ENCODE results near the gene PLXNA4.

DNA sequence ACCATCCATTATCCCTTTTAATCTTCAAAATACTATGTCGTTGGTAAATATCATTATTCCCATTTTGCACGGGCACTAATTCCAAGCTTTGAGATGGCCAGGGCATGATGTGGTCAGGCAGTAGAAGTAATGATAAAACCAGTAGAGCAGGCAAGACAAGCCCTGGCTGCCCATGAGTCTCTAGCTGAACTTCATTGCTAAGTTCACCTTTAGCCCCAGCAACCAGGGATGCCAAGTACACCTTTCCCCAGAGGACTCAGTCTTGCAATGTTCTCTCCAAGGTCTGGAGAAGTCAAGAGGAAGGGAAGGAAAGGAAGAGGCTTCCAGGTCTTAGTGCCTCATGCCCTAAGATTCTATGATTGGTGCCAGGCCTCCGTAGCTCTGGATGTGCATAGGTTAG lies 203.2 kb downstream of the PLXNA4 start:
- TF ChIP-seq FOXA1 (IDR thresholded peaks at IDR 0.05) (no peak), TAF1 (conservative IDR thresholded peaks at IDR 0.05) (no peak), YY1 (IDR thresholded peaks at IDR 0.05) (no peak), HNF4G (IDR thresholded peaks at IDR 0.05) (no peak)
- TF ChIP-seq, protein P1, sequence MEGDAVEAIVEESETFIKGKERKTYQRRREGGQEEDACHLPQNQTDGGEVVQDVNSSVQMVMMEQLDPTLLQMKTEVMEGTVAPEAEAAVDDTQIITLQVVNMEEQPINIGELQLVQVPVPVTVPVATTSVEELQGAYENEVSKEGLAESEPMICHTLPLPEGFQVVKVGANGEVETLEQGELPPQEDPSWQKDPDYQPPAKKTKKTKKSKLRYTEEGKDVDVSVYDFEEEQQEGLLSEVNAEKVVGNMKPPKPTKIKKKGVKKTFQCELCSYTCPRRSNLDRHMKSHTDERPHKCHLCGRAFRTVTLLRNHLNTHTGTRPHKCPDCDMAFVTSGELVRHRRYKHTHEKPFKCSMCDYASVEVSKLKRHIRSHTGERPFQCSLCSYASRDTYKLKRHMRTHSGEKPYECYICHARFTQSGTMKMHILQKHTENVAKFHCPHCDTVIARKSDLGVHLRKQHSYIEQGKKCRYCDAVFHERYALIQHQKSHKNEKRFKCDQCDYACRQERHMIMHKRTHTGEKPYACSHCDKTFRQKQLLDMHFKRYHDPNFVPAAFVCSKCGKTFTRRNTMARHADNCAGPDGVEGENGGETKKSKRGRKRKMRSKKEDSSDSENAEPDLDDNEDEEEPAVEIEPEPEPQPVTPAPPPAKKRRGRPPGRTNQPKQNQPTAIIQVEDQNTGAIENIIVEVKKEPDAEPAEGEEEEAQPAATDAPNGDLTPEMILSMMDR (IDR thresholded peaks at IDR 0.05; ENCODE audit: low read depth, low read length, missing input control) = no peak
- TF ChIP-seq, protein P2, sequence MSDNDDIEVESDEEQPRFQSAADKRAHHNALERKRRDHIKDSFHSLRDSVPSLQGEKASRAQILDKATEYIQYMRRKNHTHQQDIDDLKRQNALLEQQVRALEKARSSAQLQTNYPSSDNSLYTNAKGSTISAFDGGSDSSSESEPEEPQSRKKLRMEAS (IDR thresholded peaks at IDR 0.05) = no peak
- TF ChIP-seq, protein P3, sequence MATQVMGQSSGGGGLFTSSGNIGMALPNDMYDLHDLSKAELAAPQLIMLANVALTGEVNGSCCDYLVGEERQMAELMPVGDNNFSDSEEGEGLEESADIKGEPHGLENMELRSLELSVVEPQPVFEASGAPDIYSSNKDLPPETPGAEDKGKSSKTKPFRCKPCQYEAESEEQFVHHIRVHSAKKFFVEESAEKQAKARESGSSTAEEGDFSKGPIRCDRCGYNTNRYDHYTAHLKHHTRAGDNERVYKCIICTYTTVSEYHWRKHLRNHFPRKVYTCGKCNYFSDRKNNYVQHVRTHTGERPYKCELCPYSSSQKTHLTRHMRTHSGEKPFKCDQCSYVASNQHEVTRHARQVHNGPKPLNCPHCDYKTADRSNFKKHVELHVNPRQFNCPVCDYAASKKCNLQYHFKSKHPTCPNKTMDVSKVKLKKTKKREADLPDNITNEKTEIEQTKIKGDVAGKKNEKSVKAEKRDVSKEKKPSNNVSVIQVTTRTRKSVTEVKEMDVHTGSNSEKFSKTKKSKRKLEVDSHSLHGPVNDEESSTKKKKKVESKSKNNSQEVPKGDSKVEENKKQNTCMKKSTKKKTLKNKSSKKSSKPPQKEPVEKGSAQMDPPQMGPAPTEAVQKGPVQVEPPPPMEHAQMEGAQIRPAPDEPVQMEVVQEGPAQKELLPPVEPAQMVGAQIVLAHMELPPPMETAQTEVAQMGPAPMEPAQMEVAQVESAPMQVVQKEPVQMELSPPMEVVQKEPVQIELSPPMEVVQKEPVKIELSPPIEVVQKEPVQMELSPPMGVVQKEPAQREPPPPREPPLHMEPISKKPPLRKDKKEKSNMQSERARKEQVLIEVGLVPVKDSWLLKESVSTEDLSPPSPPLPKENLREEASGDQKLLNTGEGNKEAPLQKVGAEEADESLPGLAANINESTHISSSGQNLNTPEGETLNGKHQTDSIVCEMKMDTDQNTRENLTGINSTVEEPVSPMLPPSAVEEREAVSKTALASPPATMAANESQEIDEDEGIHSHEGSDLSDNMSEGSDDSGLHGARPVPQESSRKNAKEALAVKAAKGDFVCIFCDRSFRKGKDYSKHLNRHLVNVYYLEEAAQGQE (IDR thresholded peaks at IDR 0.05) = no peak
- TF ChIP-seq, protein P4, sequence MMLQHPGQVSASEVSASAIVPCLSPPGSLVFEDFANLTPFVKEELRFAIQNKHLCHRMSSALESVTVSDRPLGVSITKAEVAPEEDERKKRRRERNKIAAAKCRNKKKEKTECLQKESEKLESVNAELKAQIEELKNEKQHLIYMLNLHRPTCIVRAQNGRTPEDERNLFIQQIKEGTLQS (IDR thresholded peaks at IDR 0.05) = no peak
